ENCODE results near the gene VPS13C.

GRCh38 chr15:62068071-62068809, 8.0 kb upstream of the VPS13C start:
- no peak for TF ChIP-seq CTCF (conservative IDR thresholded peaks at IDR 0.05; ENCODE audit: low read length)
- TF ChIP-seq EZH2phosphoT487 (IDR thresholded peaks at IDR 0.05; ENCODE audit: borderline replicate concordance): no peak
